Mucosa of descending colon (tissue), 3 donors: ENCODE data around the gene CCT6A. TPM values are rescaled to one million over a fixed set of nuclear protein-coding genes. Genes with fewer than 3 reads are reported as not detected.
"Not testable (repeated sequence)": the region's sequence is repeated elsewhere in the genome, so short reads cannot be mapped to it uniquely, and the experiment has no call there.

Experiments
- ATAC-seq: fragments of 200-7000 bp; cut with Tn5 transposase; one replicate; pipeline ENCODE4 v1.9.1; 2020; ENCODE audit warnings: mild to moderate bottlenecking, moderate library complexity
- DNase-seq, 3 donors: peaks; one replicate each; pipeline ENCODE4 v3.0.0-alpha.2; 2020
- H3K36me3 ChIP-seq: fragments of 200-600 bp; one replicate; pipeline ENCODE4 v1.8.0; 2021; ENCODE audit warnings: low read depth, mild to moderate bottlenecking
- H3K4me1 ChIP-seq: fragments of 200-600 bp; one replicate; pipeline ENCODE4 v1.8.0; 2021; ENCODE audit warnings: low read depth, mild to moderate bottlenecking
- H3K4me3 ChIP-seq: fragments of 200-600 bp; one replicate; pipeline ENCODE4 v1.8.0; 2021; ENCODE audit warnings: mild to moderate bottlenecking
- H3K9me3 ChIP-seq: fragments of 200-600 bp; one replicate; pipeline ENCODE4 v1.8.0; 2021; ENCODE audit warnings: mild to moderate bottlenecking
- intact Hi-C, 2 donors: fragments of 100-400 bp; cut with DNase I in 1 of 2; cut with micrococcal nuclease in 1 of 2; formaldehyde crosslinking; loops; one replicate each; pipeline versions ENCODE4 v1.11.0 to v1.11.1; 2022; cut with DNase I, micrococcal nuclease
- total RNA-seq, 3 donors: library from RNA; stranded (reverse); fragmentation: NEBNext Ultra II Directional in 2 of 3; extraction: Animal tissue kit (Norgen Biotek cat#: 25700) in 2 of 3; gene quantifications; one replicate each; pipeline versions ENCODE4 v1.2.1 to v1.2.4, GENCODE V29; 2021 to 2023
- TF ChIP-seq, protein P1 (sequence below): fragments of 200-600 bp; IDR thresholded peaks from one replicate; pipeline ENCODE4 v1.8.0; 2022; ENCODE audit warnings: antibody characterized with exemption, mild to moderate bottlenecking
- donor health status: DM: no; HTN: no; CAD: no; lungs with moderate emphysema.
- donor health status: DM: no; HTN: no; CAD: no.
- donor health status: DM: no; HTN: yes; CAD: no.

CCT6A gene
- total RNA-seq, 3 donors from 2014 or later = 62.7 to 92.1 (median 83.4) TPM

GRCh38 chr7:56048245-56048644, 3.3 kb upstream of the CCT6A start:
- H3K36me3 ChIP-seq = peaks cover 4% of the 10 kb centered on the region
- TF ChIP-seq, protein P1, sequence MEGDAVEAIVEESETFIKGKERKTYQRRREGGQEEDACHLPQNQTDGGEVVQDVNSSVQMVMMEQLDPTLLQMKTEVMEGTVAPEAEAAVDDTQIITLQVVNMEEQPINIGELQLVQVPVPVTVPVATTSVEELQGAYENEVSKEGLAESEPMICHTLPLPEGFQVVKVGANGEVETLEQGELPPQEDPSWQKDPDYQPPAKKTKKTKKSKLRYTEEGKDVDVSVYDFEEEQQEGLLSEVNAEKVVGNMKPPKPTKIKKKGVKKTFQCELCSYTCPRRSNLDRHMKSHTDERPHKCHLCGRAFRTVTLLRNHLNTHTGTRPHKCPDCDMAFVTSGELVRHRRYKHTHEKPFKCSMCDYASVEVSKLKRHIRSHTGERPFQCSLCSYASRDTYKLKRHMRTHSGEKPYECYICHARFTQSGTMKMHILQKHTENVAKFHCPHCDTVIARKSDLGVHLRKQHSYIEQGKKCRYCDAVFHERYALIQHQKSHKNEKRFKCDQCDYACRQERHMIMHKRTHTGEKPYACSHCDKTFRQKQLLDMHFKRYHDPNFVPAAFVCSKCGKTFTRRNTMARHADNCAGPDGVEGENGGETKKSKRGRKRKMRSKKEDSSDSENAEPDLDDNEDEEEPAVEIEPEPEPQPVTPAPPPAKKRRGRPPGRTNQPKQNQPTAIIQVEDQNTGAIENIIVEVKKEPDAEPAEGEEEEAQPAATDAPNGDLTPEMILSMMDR = no peak
- DNase-seq (no peak), ATAC-seq (no peak)
- H3K4me3 ChIP-seq = no peak overlapping the region
- intact Hi-C loops = no loop called here
- H3K9me3 ChIP-seq = no peaks in the 10 kb centered on the region
- H3K4me1 ChIP-seq = peaks cover 39% of the 10 kb centered on the region

DNA sequence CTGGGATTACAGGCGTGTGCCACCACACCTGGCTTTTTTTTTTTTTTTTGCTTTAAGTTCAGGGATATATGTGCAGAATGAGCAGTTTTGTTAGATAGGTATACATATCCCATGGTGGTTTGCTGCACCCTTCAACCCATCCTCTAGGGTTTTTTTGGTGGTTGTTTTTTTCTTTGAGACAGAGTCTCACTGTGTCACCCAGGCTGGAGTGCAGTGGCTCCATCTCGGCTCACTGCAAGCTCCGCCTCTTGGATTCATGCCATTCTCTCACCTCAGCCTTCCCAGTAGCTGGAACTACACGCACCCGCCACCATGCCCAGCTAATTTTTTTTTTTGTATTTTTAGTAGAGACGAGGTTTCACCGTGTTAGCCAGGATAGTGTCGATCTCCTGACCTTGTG, 2.8 kb upstream of the CCT6A start:
- intact Hi-C loops, ATAC-seq, H3K4me3 ChIP-seq, H3K9me3 ChIP-seq, H3K36me3 ChIP-seq: not testable (repeated sequence)
- DNase-seq = peak in 2 of 3 donors; percentile 61 to 78
- H3K4me1 ChIP-seq = peaks cover 39% of the 10 kb centered on the region

DNA sequence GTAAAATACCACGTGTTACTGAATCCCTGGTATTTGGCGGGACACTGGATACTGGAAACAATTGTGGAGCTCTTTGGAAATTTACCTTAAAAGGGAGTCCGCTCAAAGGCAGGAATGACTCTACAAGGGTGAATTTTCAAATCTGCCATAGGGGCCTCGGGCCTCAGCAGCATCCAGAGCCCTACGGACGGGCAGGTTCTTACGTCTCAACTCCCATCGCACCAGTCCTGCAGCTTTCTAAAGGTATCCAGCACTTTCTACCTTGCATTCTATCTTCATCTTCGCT, 569 bp upstream of the CCT6A start:
- Histone ChIP-seq H3K4me1 (peaks cover 40% of the 10 kb centered on the region), H3K4me3 (peak overlapping the region; percentile 94), H3K9me3 (no peaks in the 10 kb centered on the region), H3K36me3 (peaks cover 4% of the 10 kb centered on the region)
- intact Hi-C loops = no loop called here
- no peak for ATAC-seq
- TF ChIP-seq, protein P1 = no peak
- no peak for DNase-seq

DNA sequence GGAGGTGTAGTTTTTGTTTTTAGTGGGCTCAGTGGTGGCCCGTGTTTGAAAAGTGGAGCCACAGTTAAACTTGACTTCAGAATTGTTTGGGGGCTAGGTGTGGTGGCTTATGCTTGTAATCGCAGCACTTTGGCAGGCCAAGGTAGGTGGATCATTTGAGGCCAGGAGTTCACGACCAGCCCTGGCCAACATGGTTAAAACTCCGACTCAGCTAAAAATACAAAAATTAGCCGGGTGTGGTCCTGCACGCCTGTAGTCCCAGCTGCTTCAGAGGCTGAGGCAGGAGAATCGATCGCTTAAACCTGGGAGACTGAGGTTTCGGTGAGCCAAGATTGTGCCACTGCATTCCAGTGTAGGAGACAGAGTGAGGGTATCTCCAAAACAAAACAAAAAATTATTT, 1.8 kb downstream of the CCT6A start:
- ATAC-seq (no peak), DNase-seq (no peak)
- Histone ChIP-seq H3K4me3 (no peak overlapping the region), H3K4me1 (peaks cover 24% of the 10 kb centered on the region), H3K9me3 (no peaks in the 10 kb centered on the region), H3K36me3 (peaks cover 15% of the 10 kb centered on the region)
- TF ChIP-seq, protein P1 = no peak
- intact Hi-C loops = no loop called here

DNA sequence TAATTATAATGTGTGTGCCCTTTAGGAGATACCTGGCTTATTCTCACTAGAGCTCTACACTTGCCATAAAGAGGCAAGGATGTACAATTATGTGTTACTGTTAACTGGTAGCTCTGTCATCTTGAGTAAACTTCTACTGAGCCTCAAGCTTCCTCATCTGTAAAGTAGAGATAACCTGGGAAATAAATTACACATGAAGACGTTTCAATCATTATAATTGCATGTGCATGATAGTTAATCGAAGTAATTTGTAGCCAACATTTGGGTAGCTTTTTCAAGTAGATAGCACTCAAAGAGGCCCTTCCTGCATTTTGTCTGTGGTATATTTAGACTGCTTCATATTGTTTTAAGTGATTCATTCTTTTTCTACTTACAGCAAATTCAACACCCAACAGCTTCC, 2.4 kb downstream of the CCT6A start:
- Histone ChIP-seq H3K9me3 (no peaks in the 10 kb centered on the region), H3K4me3 (no peak overlapping the region), H3K36me3 (peaks cover 15% of the 10 kb centered on the region), H3K4me1 (peaks cover 24% of the 10 kb centered on the region)
- TF ChIP-seq, protein P1 = no peak
- intact Hi-C loops = no loop called here
- no peak for ATAC-seq
- no peak for DNase-seq

- TF ChIP-seq, protein P1 = no peak
- Histone ChIP-seq H3K9me3 (no peaks in the 10 kb centered on the region), H3K4me1 (peaks cover 5% of the 10 kb centered on the region), H3K36me3 (peaks cover 11% of the 10 kb centered on the region), H3K4me3 (no peak overlapping the region)
- DNase-seq = no peak
- intact Hi-C loops = no loop called here
- no peak for ATAC-seq
Measured at GRCh38 chr7:56062382-56062781, 10.8 kb downstream of the CCT6A start.
